ENCODE measurements around the gene CRIP3. TPM values are rescaled to one million over a fixed set of nuclear protein-coding genes. Genes with fewer than 3 reads are reported as not detected.
A peak's percentile ranks its signal among the peaks of the same experiment; 100 is the strongest.
"Not testable (repeated sequence)": the region's sequence is repeated elsewhere in the genome, so short reads cannot be mapped to it uniquely, and the experiment has no call there.

Gene CRIP3
- total RNA-seq, 2 donors from 2014 or later, result 2.0 TPM; not detected in 1

DNA sequence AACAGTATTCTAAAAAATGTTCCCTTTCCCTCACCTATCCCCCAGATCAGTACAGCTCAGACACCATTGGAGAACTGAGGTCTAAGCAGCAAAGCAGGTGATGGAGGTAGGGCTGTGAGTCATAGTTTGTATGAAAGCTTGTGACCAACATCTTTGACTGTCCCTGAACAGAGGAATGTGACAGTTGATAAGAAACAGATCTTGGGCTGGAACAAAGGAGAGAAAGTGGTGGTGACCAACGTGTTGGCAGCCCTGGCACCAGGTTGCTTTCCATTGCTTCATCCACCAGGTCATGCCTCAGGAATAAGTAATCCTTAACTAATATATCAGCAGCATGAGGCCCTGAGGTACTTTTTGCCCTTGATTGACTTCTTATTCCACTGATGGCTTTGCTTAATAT, 19.9 kb upstream of the CRIP3 start:
- no peak for ATAC-seq
- no peak overlapping the region for H3K4me3 Mint-ChIP-seq
- peaks cover 4 to 5% of the 10 kb centered on the region in 2 donors for H3K4me1 Mint-ChIP-seq (ENCODE audit: low read depth in 2 of 2)
- no peaks in the 10 kb centered on the region for H3K9me3 Mint-ChIP-seq
- H3K27me3 Mint-ChIP-seq, result no peaks in the 10 kb centered on the region
- DNase-seq (ENCODE audit: low spot score), result no peak
- H3K27ac Mint-ChIP-seq, result no peak overlapping the region
- H3K36me3 Mint-ChIP-seq, result no peaks in the 10 kb centered on the region

DNA sequence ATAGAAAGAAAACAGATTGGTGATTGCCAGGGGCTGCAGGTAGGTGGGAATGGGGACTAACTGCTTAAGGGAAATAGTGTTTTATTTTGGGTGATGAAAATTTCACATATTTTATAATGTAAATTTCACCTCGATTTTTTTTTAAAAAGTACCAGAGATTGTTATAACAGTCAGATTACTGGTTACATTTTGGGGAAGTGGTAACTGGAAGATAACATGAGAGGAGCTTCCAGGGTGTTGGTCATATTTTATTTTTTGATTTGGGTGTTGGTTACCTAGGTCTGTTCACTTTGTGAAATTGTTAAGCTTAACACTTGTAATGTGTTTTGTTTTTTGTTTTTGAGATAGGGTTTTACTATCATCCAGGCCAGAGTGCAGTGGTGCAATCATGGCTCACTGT, 17.2 kb upstream of the CRIP3 start:
- H3K36me3 Mint-ChIP-seq, result no peaks in the 10 kb centered on the region
- H3K9me3 Mint-ChIP-seq, result no peaks in the 10 kb centered on the region
- ATAC-seq (no peak), DNase-seq (ENCODE audit: low spot score) (no peak)
- no peaks in the 10 kb centered on the region for H3K27me3 Mint-ChIP-seq
- H3K4me3 Mint-ChIP-seq, result no peak overlapping the region
- H3K27ac Mint-ChIP-seq, result no peak overlapping the region
- H3K4me1 Mint-ChIP-seq (ENCODE audit: low read depth in 2 of 2), result no peaks in the 10 kb centered on the region

DNA sequence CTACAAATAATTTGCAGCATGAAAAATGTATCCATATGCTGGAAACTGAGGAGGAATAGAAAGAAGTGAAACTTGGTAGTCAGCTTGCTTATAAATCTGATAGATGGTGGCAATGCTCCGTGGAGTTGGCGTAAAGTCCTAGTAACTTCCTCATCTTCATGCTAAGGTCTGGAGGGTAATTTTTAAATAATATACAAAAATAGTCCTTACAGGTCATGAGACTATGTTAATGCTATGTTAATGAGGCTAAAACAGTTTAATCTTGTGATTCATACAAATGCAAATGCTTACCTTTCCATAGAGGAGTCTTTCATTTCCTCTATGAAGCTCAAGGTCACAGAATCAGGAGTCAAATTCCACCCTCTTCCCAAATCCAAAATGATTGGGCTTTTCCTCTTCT, 9.4 kb upstream of the CRIP3 start:
- no peaks in the 10 kb centered on the region for H3K36me3 Mint-ChIP-seq
- H3K4me1 Mint-ChIP-seq (ENCODE audit: low read depth in 2 of 2), result no peaks in the 10 kb centered on the region
- no peaks in the 10 kb centered on the region for H3K27me3 Mint-ChIP-seq
- no peaks in the 10 kb centered on the region for H3K9me3 Mint-ChIP-seq
- no peak for DNase-seq (ENCODE audit: low spot score)
- H3K27ac Mint-ChIP-seq, result no peak overlapping the region
- no peak overlapping the region for H3K4me3 Mint-ChIP-seq
- no peak for ATAC-seq

GRCh38 chr6:43313813-43314212, 5.2 kb upstream of the CRIP3 start:
- ATAC-seq, result no peak
- Mint-ChIP-seq H3K4me1 (ENCODE audit: low read depth in 2 of 2) (peaks cover 0 to 1% of the 10 kb centered on the region in 2 donors), H3K9me3 (no peaks in the 10 kb centered on the region), H3K4me3 (no peak overlapping the region), H3K27me3 (peaks cover 4 to 7% of the 10 kb centered on the region in 2 donors), H3K36me3 (no peaks in the 10 kb centered on the region), H3K27ac (no peak overlapping the region)
- no peak for DNase-seq (ENCODE audit: low spot score)

GRCh38 chr6:43311666-43312065, 3.0 kb upstream of the CRIP3 start:
- Mint-ChIP-seq H3K36me3 (no peaks in the 10 kb centered on the region), H3K27ac (no peak overlapping the region), H3K27me3 (peaks cover 7% of the 10 kb centered on the region in 2 donors), H3K9me3 (no peaks in the 10 kb centered on the region), H3K4me1 (ENCODE audit: low read depth in 2 of 2) (peaks cover 0 to 7% of the 10 kb centered on the region in 2 donors), H3K4me3 (no peak overlapping the region)
- ATAC-seq, result no peak
- DNase-seq (ENCODE audit: low spot score), result no peak

GRCh38 chr6:43310624-43311023, 2.0 kb upstream of the CRIP3 start:
- H3K27me3 Mint-ChIP-seq, result peaks cover 7% of the 10 kb centered on the region in 2 donors
- H3K36me3 Mint-ChIP-seq, result no peaks in the 10 kb centered on the region
- DNase-seq (ENCODE audit: low spot score) (no peak), ATAC-seq (no peak)
- no peak overlapping the region for H3K4me3 Mint-ChIP-seq
- H3K4me1 Mint-ChIP-seq (ENCODE audit: low read depth in 2 of 2), result peaks cover 0 to 7% of the 10 kb centered on the region in 2 donors
- no peaks in the 10 kb centered on the region for H3K9me3 Mint-ChIP-seq
- H3K27ac Mint-ChIP-seq, result no peak overlapping the region

DNA sequence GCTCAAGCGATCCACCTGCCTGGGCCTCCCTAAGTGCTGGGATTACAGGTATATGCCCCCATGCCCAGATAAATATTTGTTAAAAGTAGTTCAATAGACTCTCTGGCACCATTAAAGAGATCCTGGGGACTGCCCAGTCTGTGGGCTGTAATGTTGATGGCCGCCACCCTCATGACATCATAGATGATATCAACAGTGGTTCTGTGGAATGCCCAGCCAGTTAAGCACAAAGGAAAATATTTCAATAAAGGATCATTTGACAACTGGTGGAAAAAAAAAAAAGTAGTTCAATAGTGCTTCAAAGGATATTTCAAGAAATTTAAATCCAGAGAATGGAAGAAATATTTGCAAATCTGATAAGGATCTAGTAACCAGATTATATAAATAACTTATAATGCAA, 1.5 kb upstream of the CRIP3 start:
- Mint-ChIP-seq H3K27ac (no peak overlapping the region), H3K9me3 (no peaks in the 10 kb centered on the region), H3K27me3 (peaks cover 7% of the 10 kb centered on the region in 2 donors), H3K4me1 (ENCODE audit: low read depth in 2 of 2) (peaks cover 0 to 7% of the 10 kb centered on the region in 2 donors), H3K36me3 (no peaks in the 10 kb centered on the region), H3K4me3 (no peak overlapping the region)
- no peak for DNase-seq (ENCODE audit: low spot score)
- ATAC-seq, result no peak

DNA sequence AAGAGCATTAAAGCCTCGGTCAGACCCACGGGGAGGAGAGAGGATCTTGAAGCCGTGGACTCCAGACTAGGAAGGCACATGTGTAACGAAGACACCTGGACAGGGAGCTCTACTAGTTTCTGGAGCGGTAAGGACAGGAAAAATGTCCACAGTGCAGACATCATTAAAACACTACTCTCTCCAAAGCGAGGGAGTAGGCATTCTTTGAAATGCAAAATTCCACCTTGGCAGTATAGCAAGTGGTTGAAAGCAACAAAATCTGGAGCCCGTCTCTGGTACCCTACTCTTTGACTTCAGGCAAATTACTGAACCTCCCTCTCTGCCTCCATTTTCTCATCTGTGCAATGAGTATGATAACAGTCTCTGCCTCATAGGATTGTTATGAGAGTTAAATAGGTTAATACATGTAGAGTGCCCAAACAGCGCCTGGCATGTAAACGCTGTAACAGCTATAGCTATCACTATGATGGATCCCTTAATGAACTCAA, 408 bp upstream of the CRIP3 start:
- ATAC-seq, result no peak
- H3K9me3 Mint-ChIP-seq, result no peaks in the 10 kb centered on the region
- DNase-seq (ENCODE audit: low spot score), result no peak
- no peak overlapping the region for H3K27ac Mint-ChIP-seq
- peaks cover 0 to 7% of the 10 kb centered on the region in 2 donors for H3K4me1 Mint-ChIP-seq (ENCODE audit: low read depth in 2 of 2)
- H3K4me3 Mint-ChIP-seq, result peak overlapping the region; percentile 68
- H3K36me3 Mint-ChIP-seq, result no peaks in the 10 kb centered on the region
- peaks cover 7% of the 10 kb centered on the region in 2 donors for H3K27me3 Mint-ChIP-seq

- peaks cover 7% of the 10 kb centered on the region in 2 donors for H3K27me3 Mint-ChIP-seq
- DNase-seq (ENCODE audit: low spot score), result no peak
- no peak overlapping the region for H3K4me3 Mint-ChIP-seq
- H3K36me3 Mint-ChIP-seq, result no peaks in the 10 kb centered on the region
- H3K27ac Mint-ChIP-seq, result no peak overlapping the region
- H3K9me3 Mint-ChIP-seq, result no peaks in the 10 kb centered on the region
- no peak for ATAC-seq
- peaks cover 0 to 7% of the 10 kb centered on the region in 2 donors for H3K4me1 Mint-ChIP-seq (ENCODE audit: low read depth in 2 of 2)
Observed at GRCh38 chr6:43307451-43308100, 1.1 kb downstream of the CRIP3 start.

DNA sequence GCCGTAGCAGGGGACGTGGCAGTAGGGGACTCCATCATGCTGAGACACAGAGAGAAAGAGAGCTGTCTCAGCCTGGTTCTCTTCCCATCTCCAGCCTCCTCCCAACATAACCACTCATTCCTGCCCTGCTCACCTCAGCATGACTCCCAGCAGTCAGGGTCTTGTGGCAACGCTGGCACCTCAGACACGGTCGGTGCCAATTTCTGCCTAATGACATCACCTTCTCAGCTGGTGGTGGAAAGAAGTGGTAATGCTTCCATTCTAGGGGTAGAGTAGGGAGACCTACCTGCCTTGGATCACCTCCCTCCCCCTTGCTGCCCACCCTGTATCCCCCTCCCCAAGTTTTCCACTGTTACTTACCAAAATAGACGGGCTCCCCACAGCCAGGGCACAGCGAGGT, 2.5 kb downstream of the CRIP3 start:
- peaks cover 0 to 7% of the 10 kb centered on the region in 2 donors for H3K4me1 Mint-ChIP-seq (ENCODE audit: low read depth in 2 of 2)
- H3K4me3 Mint-ChIP-seq, result no peak overlapping the region
- no peak overlapping the region for H3K27ac Mint-ChIP-seq
- ATAC-seq, result no peak
- no peak for DNase-seq (ENCODE audit: low spot score)
- peaks cover 3 to 6% of the 10 kb centered on the region in 2 donors for H3K27me3 Mint-ChIP-seq
- no peaks in the 10 kb centered on the region for H3K9me3 Mint-ChIP-seq
- H3K36me3 Mint-ChIP-seq, result no peaks in the 10 kb centered on the region

- no peak for DNase-seq (ENCODE audit: low spot score)
- Mint-ChIP-seq H3K4me3 (no peak overlapping the region), H3K36me3 (no peaks in the 10 kb centered on the region), H3K9me3 (no peaks in the 10 kb centered on the region), H3K27me3 (peaks cover 5 to 6% of the 10 kb centered on the region in 2 donors), H3K27ac (no peak overlapping the region), H3K4me1 (ENCODE audit: low read depth in 2 of 2) (peaks cover 0 to 7% of the 10 kb centered on the region in 2 donors)
- ATAC-seq, result no peak
Observed at GRCh38 chr6:43304882-43305281, 3.7 kb downstream of the CRIP3 start.

DNA sequence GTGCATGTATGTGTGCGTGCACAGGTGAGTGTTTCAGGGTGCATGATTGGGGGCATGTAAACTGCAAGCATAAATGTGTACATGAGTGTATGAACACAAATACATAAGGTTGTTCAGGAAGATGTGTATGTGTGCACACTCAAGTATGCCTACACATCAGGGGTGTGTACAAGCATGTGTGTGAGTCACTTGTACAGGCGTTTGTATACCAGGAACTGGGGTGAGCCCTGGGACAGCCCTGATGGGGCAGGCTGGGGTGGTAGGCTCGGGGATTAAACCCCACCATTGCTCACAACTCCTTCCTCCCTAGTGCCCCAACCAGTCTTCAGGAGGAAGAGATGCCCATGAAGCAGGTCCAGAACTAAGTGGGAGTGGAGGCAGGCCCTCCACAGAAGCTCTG, 4.3 kb downstream of the CRIP3 start:
- DNase-seq (ENCODE audit: low spot score), result no peak
- Mint-ChIP-seq H3K27me3 (peaks cover 7 to 8% of the 10 kb centered on the region in 2 donors), H3K4me3 (no peak overlapping the region), H3K36me3 (no peaks in the 10 kb centered on the region), H3K27ac (no peak overlapping the region), H3K9me3 (no peaks in the 10 kb centered on the region), H3K4me1 (ENCODE audit: low read depth in 2 of 2) (peaks cover 0 to 7% of the 10 kb centered on the region in 2 donors)
- no peak for ATAC-seq

- no peak for DNase-seq (ENCODE audit: low spot score)
- no peak overlapping the region for H3K27ac Mint-ChIP-seq
- peaks cover 8 to 9% of the 10 kb centered on the region in 2 donors for H3K27me3 Mint-ChIP-seq
- no peak for ATAC-seq
- H3K4me1 Mint-ChIP-seq (ENCODE audit: low read depth in 2 of 2), result peaks cover 0 to 6% of the 10 kb centered on the region in 2 donors
- no peaks in the 10 kb centered on the region for H3K36me3 Mint-ChIP-seq
- no peak overlapping the region for H3K4me3 Mint-ChIP-seq
- H3K9me3 Mint-ChIP-seq, result no peaks in the 10 kb centered on the region
Observed at GRCh38 chr6:43303751-43304331, 4.8 kb downstream of the CRIP3 start.

GRCh38 chr6:43303006-43303405, 5.6 kb downstream of the CRIP3 start:
- DNase-seq (ENCODE audit: low spot score); H3K9me3 Mint-ChIP-seq; H3K36me3 Mint-ChIP-seq; ATAC-seq; H3K27ac Mint-ChIP-seq; H3K4me1 Mint-ChIP-seq (ENCODE audit: low read depth in 2 of 2); H3K4me3 Mint-ChIP-seq: not testable (repeated sequence)
- H3K27me3 Mint-ChIP-seq, result peaks cover 8 to 11% of the 10 kb centered on the region in 2 donors
